Upper lobe of left lung (tissue), 6 donors: Measurements from ENCODE around the gene BCL2A1. TPM values are rescaled to one million over a fixed set of nuclear protein-coding genes. Genes with fewer than 3 reads are reported as not detected.
"Not testable (repeated sequence)": the region's sequence is repeated elsewhere in the genome, so short reads cannot be mapped to it uniquely, and the experiment has no call there.

Experiments
- ATAC-seq, 2 donors: fragments of 200-7000 bp; cut with Tn5 transposase; one replicate each; pipeline ENCODE4 v1.9.1; 2022; ENCODE audit warnings: mild to moderate bottlenecking in 2 of 2, moderate library complexity in 2 of 2; ENCODE audit not compliant: low FRiP score in 2 of 2
- DNase-seq, 2 donors: peaks; one replicate each; pipeline ENCODE4 v3.0.0-alpha.2; 2019 to 2020
- H3K27ac ChIP-seq, 4 donors: fragments of 200-600 bp; sonication (generic); one replicate each; pipeline ENCODE4 v1.5.1; 2016 to 2019
- H3K27me3 ChIP-seq, 4 donors: fragments of 200-600 bp; sonication (generic); one replicate each; pipeline ENCODE4 v1.5.1; 2017 to 2019
- H3K36me3 ChIP-seq, 4 donors: fragments of 200-600 bp; sonication (generic); one replicate each; pipeline ENCODE4 v1.5.1; 2016 to 2019
- H3K4me1 ChIP-seq, 4 donors: fragments of 200-600 bp; sonication (generic); one replicate each; pipeline ENCODE4 v1.5.1; 2018 to 2019
- H3K4me3 ChIP-seq, 4 donors: fragments of 200-600 bp; sonication (generic); one replicate each; pipeline ENCODE4 v1.5.1; 2017 to 2019; ENCODE audit warnings: mild to moderate bottlenecking in 2 of 4, moderate library complexity in 1 of 4
- H3K9me3 ChIP-seq, 4 donors: fragments of 200-600 bp; sonication (generic); one replicate each; pipeline ENCODE4 v1.5.1; 2018 to 2019
- EP300 ChIP-seq, 4 donors: sonication (generic); formaldehyde crosslinking; IDR thresholded peaks; one replicate each; pipeline ENCODE4 v1.5.1; 2017; ENCODE audit warnings: antibody characterized with exemption in 4 of 4, control low read depth in 2 of 4
- POLR2A ChIP-seq, 4 donors: fragments of 450-650 bp; IDR thresholded peaks; one replicate each; pipeline ENCODE4 v1.5.1; 2016 to 2017; ENCODE audit warnings: antibody characterized with exemption in 4 of 4, mild to moderate bottlenecking in 2 of 4
- POLR2AphosphoS5 ChIP-seq, 2 donors: sonication (generic); formaldehyde crosslinking; IDR thresholded peaks; one replicate each; pipeline ENCODE4 v1.5.1; 2017; ENCODE audit warnings: antibody characterized with exemption in 2 of 2
- WGBS, 2 donors: methylation state at CpG; one replicate each; pipeline ENCODE4 v1.1.5; 2017 to 2018; 5-methylcytosine and 5-hydroxymethylcytosine counted together
- total RNA-seq, 6 donors: library from RNA; depleted of rRNA in 4 of 6; stranded (reverse); fragments of >200 nt in 4 of 6; gene quantifications; one replicate each; pipeline versions ENCODE4 v1.1.0 to v1.2.1, GENCODE V29; 2016 to 2021
- TF ChIP-seq, protein P1 (sequence below), 6 experiments: fragments of 450-650 bp in 4 of 6; fragments of 200-600 bp in 2 of 6; sonication (generic) in 2 of 6; IDR thresholded peaks; one replicate each; pipeline ENCODE4 v1.5.1; 2016 to 2019; ENCODE audit warnings: antibody characterized with exemption in 6 of 6
- donor health status: DM: no; HTN: no; CAD: no; lungs with moderate emphysema.
- donor health status: DM: no; HTN: yes; CAD: no; lungs with severe emphysema.

The BCL2A1 gene
- total RNA-seq, result 10 to 100 TPM; 11.5 to 81.9 (median 43.7) TPM

DNA sequence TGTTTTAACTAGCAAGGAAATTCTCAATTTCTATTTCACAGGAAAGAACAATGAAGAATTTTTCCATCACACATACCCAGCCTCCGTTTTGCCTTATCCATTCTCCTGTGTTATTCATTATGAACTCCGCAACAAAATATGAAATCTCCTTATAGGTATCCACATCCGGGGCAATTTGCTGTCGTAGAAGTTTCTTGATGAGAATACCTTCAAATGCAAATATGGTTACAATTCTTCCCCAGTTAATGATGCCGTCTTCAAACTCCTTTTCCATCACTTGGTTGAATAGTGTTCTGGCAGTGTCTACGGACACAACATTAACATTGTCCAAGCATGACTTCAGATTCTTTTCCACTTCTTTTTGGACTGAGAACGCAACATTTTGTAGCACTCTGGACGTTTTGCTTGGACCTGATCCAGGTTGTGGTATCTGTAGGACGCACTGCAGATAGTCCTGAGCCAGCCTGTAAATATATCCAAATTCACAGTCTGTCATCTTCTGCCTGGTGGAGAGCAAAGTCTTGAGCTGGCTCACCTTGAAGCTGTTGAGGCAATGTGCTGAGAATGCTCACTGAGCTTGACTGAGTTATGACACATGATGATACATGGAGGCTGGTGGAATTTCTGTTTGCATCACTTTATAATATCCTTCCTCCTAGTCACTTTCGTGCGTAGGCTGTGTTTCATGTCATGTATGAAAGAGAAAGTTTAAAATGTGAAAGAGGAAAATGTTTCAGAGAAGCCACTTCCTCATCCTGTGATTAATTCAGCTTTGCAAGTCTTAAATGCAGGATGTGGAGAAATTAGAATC, at the start of gene BCL2A1:
TSS of gene BCL2A1 (minus strand) at position 573 of the 811 bp plus-strand sequence. CDS start at position 496, 77 bp downstream.
- TF ChIP-seq, protein P1, sequence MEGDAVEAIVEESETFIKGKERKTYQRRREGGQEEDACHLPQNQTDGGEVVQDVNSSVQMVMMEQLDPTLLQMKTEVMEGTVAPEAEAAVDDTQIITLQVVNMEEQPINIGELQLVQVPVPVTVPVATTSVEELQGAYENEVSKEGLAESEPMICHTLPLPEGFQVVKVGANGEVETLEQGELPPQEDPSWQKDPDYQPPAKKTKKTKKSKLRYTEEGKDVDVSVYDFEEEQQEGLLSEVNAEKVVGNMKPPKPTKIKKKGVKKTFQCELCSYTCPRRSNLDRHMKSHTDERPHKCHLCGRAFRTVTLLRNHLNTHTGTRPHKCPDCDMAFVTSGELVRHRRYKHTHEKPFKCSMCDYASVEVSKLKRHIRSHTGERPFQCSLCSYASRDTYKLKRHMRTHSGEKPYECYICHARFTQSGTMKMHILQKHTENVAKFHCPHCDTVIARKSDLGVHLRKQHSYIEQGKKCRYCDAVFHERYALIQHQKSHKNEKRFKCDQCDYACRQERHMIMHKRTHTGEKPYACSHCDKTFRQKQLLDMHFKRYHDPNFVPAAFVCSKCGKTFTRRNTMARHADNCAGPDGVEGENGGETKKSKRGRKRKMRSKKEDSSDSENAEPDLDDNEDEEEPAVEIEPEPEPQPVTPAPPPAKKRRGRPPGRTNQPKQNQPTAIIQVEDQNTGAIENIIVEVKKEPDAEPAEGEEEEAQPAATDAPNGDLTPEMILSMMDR (IDR thresholded peaks at IDR 0.05), result no peak
- TF ChIP-seq EP300 (IDR thresholded peaks at IDR 0.05), result peak in 2 of 4 donors; percentile 16 to 77
- TF ChIP-seq POLR2A (IDR thresholded peaks at IDR 0.05), result peak in 2 of 4 donors; percentile 25 to 87
- TF ChIP-seq POLR2AphosphoS5 (IDR thresholded peaks at IDR 0.05), result peak; percentile 84 to 92
- WGBS, 2 donors, result 48 to 52% methylated on average over 11 of the region's 11 CpGs
- peak within 1 kb of the TSS; percentile 77 to 83 (median 78) for H3K27ac ChIP-seq
- no peaks in the 10 kb centered on the region for H3K27me3 ChIP-seq
- no peaks in the 10 kb centered on the region for H3K9me3 ChIP-seq
- H3K36me3 ChIP-seq, result no peaks in the 10 kb centered on the region
- peak; percentile 75 to 83 for ATAC-seq
- peak in 1 of 2 donors; percentile 58 for DNase-seq
- peak within 1 kb of the TSS in 3 of 4 donors; percentile 18 to 45 (median 34) for H3K4me3 ChIP-seq
- peaks cover 0 to 12% (median 5%) of the 10 kb centered on the region in 4 donors for H3K4me1 ChIP-seq

DNA sequence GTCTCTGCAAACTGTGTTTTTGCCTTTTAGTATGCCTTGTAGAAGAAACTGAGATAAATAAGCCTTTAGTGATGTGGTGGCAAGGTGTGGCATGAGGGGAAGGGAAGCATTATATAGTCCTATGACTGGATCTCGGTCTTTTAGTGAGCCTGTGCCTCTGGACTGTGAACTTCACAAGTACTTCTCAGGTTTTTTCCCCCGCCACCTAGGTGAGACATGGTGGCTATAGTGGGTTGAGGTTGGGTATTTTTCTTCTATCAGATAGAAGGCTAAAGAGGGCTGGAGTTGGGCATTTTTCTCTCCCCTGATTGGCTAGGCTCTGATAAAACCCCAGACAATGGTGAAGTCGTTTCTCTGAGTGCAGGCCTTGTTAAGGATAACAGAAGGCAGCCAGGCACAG, 49.7 kb upstream of the BCL2A1 start:
- WGBS, 2 donors, result 80 to 85% methylated on average over 3 of the region's 3 CpGs
- ATAC-seq (no peak), DNase-seq (no peak)
- Histone ChIP-seq H3K36me3 (no peaks in the 10 kb centered on the region), H3K27me3 (no peaks in the 10 kb centered on the region), H3K9me3 (no peaks in the 10 kb centered on the region), H3K27ac (no peak overlapping the region), H3K4me1 (no peaks in the 10 kb centered on the region), H3K4me3 (no peak overlapping the region)
- TF ChIP-seq POLR2A (IDR thresholded peaks at IDR 0.05), result no peak
- TF ChIP-seq, protein P1 (IDR thresholded peaks at IDR 0.05), result no peak
- no peak for TF ChIP-seq POLR2AphosphoS5 (IDR thresholded peaks at IDR 0.05)
- no peak for TF ChIP-seq EP300 (IDR thresholded peaks at IDR 0.05)

DNA sequence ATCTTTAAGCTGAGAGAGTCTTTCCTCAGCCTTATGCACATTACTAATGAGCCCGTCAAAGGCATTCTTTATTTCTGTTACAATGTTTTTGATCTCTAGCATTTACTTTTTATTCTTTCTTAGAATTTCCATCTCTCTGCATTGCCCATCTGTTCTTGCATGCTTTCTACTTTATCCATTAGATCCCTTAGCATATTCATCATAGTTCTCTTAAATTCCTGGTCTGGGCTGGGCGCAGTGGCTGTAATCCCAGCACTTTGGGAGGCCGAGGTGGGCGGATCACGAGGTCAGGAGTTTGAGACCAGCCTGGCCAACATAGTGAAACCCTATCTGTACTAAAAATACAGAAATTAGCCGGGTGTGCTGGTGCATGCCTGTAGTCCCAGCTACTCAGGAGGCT, 49.2 kb upstream of the BCL2A1 start:
- H3K36me3 ChIP-seq, H3K4me3 ChIP-seq, H3K27me3 ChIP-seq, H3K9me3 ChIP-seq, ATAC-seq, H3K27ac ChIP-seq, DNase-seq, H3K4me1 ChIP-seq: not testable (repeated sequence)
- 93 to 95% methylated on average over 6 of the region's 6 CpGs for WGBS, 2 donors

DNA sequence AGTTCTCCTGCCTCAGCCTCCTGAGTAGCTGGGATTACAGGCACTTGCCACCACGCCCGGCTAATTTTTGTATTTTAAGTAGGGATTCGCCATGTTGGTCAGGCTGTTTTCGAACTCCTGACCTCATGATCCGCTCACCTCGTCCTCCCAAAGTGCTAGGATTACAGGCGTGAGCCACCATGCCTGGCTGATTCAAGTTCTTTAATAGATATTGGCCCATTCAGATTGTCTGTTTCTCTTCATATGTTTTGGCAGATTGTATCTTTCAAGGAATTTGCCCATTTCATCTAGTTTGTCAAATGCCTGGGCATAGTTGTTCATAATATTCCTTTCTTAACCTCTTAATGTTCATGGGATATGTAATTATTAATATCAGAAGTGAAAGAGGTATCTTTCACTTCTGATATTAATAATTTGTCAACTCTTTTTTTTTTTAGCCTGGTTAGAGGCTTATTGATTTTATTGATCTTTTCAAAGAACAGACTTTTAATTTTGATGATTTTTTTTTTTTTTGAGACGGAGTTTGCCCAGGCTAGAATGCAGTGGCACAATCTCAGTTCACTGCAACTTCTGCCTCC, 48.3 kb upstream of the BCL2A1 start:
- no peaks in the 10 kb centered on the region for H3K9me3 ChIP-seq
- no peak overlapping the region for H3K27ac ChIP-seq
- H3K4me3 ChIP-seq, result no peak overlapping the region
- no peaks in the 10 kb centered on the region for H3K36me3 ChIP-seq
- no peak for TF ChIP-seq POLR2A (IDR thresholded peaks at IDR 0.05)
- no peak for TF ChIP-seq POLR2AphosphoS5 (IDR thresholded peaks at IDR 0.05)
- no peaks in the 10 kb centered on the region for H3K4me1 ChIP-seq
- DNase-seq (no peak), ATAC-seq (no peak)
- no peaks in the 10 kb centered on the region for H3K27me3 ChIP-seq
- WGBS, 2 donors, result 95 to 98% methylated on average over 8 of the region's 8 CpGs

DNA sequence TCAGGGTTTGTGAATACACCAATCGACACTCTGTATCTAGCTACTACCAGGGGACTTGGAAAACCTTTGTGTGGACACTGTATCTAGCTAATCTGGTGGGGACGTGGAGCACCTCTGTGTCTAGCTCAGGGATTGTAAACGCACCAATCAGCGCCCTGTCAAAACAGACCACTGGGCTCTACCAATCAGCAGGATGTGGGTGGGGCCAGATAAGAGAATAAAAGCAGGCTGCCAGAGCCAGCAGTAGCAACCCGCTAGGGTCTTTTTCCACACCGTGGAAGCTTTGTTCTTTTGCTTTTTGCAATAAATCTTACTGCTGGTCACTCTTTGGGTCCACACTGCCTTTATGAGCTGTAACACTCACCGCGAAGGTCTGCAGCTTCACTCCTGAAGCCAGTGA, 46.1 kb upstream of the BCL2A1 start:
- DNase-seq, H3K4me1 ChIP-seq, H3K4me3 ChIP-seq, H3K9me3 ChIP-seq, ATAC-seq, H3K36me3 ChIP-seq, H3K27ac ChIP-seq, H3K27me3 ChIP-seq: not testable (repeated sequence)
- 83 to 86% methylated on average over 8 of the region's 8 CpGs for WGBS, 2 donors

DNA sequence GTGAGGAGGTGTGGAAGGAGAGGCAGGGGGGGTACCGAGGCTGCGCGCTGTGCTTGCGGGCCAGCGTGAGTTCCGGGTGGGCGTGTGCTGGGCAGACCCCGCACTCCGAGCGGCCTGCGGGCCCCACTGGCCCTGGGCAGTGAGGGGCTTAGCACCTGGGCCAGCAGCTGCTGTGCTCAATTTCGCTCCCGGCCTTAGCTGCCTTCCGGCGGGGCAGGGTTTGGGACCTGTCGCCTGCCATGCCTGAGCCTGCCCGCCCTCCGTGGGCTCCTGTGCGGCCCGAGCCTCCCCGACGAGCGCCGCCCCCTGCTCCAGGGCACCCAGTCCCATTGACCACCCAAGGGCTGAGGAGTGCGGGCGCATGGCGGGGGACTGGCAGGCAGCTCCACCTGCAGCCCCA, 45.5 kb upstream of the BCL2A1 start:
- DNase-seq, result peak in 1 of 2 donors; percentile 73
- H3K27me3 ChIP-seq, result not testable (repeated sequence)
- 99% methylated on average over 15 to 20 of the region's 27 CpGs for WGBS, 2 donors

More for the DNA sequence above, 45.5 kb upstream of the BCL2A1 start:
- not testable (repeated sequence) for H3K4me1 ChIP-seq, H3K27ac ChIP-seq, H3K4me3 ChIP-seq, ATAC-seq, H3K9me3 ChIP-seq, H3K36me3 ChIP-seq
